D721Med (cell line): Measurements from ENCODE around the gene MARCHF3.

ENCODE experiments used
- DNase-seq: peaks from one replicate; pipeline ENCODE4 v3.0.0; 2011; ENCODE audit warnings: low spot score; ENCODE audit not compliant: insufficient read length
- FAIRE-seq: peaks from 2 replicates; lab custom pipeline; 2011; peaks lifted over from hg19 to GRCh38; lab: Jason Lieb, UNC
- CTCF ChIP-seq: IDR thresholded peaks from 2 replicates; pipeline ENCODE4 v1.5.1; 2012; ENCODE audit warnings: mild to moderate bottlenecking, control low read depth; ENCODE audit not compliant: insufficient read depth; ENCODE audit errors: missing control alignments

The MARCHF3 gene

DNA sequence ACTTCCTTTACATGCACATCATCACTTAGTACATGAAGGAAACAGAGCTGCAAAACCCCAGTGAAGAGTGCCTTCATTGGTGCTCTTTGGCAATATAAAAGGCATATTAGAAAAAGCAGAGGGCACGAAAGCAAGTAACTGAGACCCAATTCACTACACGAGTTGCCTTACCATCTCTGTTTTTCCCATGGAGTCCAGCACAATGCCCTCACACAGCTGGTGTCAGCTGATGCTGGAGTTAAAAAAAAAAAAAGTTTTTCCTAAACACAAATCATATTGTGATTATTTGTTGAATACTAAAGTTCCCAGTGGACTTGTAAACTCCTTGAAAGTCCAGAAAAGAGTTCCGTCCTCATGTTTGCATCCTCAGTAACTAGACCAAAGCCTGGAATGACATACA, 25.6 kb downstream of the MARCHF3 start:
- DNase-seq (no peak), FAIRE-seq (no peak)
- TF ChIP-seq CTCF: no peak

DNA sequence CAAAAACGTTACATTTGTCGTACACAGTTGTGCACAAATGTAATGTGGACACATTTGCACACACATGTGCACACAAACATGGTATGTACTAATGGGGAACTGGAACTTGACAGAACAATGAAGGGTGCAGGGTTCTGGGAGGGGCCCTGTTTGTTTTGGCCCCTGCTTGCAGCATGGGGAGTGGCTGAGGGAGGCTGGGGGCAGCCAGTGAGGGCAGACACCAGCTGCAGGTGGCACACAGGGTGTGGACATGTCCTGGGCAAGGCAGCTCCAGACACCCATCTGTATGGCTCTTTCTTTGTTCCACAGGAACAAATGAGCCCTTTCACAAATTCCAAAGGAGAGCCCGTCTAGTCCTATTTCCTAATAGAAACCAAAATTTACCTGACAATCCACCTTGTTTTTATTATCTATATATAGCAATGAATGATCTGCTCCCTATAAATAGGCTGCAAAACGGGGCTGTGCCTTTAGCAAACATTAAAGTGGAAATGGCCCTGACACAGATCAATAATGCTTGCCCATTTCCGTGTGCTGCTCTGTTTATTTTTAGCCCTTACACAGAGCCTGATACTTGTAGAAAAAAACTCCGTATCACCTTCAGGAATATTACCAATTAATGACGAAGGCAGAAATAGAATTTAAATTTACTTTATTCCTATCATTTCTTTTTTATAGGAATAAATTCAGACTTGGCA, 26.4 kb downstream of the MARCHF3 start:
- no peak for TF ChIP-seq CTCF
- DNase-seq: no peak
- no peak for FAIRE-seq

GRCh38 chr5:127002390-127002789, 28.0 kb downstream of the MARCHF3 start:
- no peak for TF ChIP-seq CTCF
- DNase-seq (no peak), FAIRE-seq (no peak)

DNA sequence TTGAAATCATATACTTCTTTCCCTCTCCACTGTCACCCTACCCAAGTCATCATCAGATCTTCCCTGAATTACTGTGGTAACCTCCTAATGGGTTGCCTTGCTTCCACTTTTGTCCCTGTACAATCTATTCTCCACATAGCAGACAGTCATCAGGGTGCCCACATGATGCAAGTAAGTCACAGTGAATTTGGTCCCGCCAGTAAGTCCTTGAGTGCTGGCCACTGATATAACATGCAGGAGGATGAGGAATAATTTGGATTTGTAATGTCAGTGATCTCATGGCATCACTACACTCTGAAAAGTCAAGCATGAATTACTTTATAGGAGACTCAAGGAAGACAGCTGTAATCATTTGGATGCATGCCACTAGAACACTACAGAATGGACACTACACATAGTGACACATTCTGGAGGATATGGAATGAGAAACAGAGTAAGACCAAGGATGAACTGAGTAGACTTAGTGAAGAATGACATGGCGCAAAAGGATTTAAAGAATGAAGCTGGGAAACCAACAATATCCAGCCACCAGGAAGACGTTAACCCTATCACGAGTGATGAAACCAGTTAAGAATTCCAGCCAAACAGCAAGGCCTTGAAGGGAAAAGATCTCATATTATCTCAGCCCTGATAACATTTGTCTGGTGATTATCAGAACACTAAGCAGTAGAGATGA, 28.6 kb downstream of the MARCHF3 start:
- no peak for TF ChIP-seq CTCF
- no peak for FAIRE-seq
- no peak for DNase-seq

GRCh38 chr5:126998895-126999570, 31.3 kb downstream of the MARCHF3 start:
- FAIRE-seq (no peak), DNase-seq (no peak)
- TF ChIP-seq CTCF: no peak

DNA sequence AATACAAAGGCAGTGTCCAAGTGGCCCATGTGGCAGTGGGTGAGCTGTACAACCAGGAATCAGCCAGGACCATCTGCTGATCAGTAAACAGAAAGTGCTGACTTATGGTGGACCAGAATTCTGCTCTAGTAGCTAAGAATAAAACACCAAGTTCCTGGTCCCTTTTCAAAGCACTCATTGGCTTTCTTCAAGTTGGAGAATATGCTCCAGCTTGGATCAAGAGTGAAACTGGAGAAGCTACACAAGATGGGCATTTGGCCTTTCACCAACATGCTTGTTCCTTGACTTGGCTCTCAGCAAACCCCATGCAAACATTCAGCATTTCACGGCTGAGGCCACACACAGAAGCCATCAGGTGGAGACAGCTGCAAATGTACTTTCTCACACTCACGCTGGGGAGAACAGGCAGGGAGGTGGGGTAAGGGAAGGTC, 32.1 kb downstream of the MARCHF3 start:
- no peak for TF ChIP-seq CTCF
- FAIRE-seq (no peak), DNase-seq (no peak)
